GM19468 (cell line): ENCODE results near the gene PKMYT1.
A peak's percentile ranks its signal among the peaks of the same experiment; 100 is the strongest.

Experiments used
- ATAC-seq: cut with Tn5 transposase; IDR thresholded peaks from one replicate; pipeline ENCODE4 v1.9.1; 2021; ENCODE audit warnings: mild to moderate bottlenecking, moderate library complexity, moderate number of reproducible peaks; ENCODE audit not compliant: unreplicated experiment; ENCODE audit errors: extremely low read depth

PKMYT1 gene

GRCh38 chr16:2975161-2975795 is 5.0 kb downstream of the PKMYT1 start:
- no peak for ATAC-seq

- no peak for ATAC-seq
Observed at GRCh38 chr16:2974319-2975056, 5.8 kb downstream of the PKMYT1 start.

- no peak for ATAC-seq
Observed at GRCh38 chr16:2973605-2974318, 6.5 kb downstream of the PKMYT1 start.

- ATAC-seq: no peak
Observed at GRCh38 chr16:2973093-2973492, 7.2 kb downstream of the PKMYT1 start.

GRCh38 chr16:2971985-2972784 is 8.1 kb downstream of the PKMYT1 start:
- no peak for ATAC-seq

GRCh38 chr16:2971134-2971984 is 8.9 kb downstream of the PKMYT1 start:
- ATAC-seq: no peak

- ATAC-seq: no peak
Observed at GRCh38 chr16:2970563-2970962, 9.7 kb downstream of the PKMYT1 start.

- no peak for ATAC-seq
Observed at GRCh38 chr16:2969545-2970521, 10.4 kb downstream of the PKMYT1 start.

GRCh38 chr16:2968738-2969544 is 11.3 kb downstream of the PKMYT1 start, which contains the start of gene PAQR4:
Gene PAQR4, plus strand, starts transcription at chr16:2969348. Its CDS starts 327 bp downstream, at chr16:2969675.
- ATAC-seq: peak; percentile 62

- ATAC-seq: no peak
Observed at GRCh38 chr16:2968368-2968737, 11.9 kb downstream of the PKMYT1 start.

GRCh38 chr16:2967721-2968161 is 12.5 kb downstream of the PKMYT1 start:
- no peak for ATAC-seq

- no peak for ATAC-seq
Observed at GRCh38 chr16:2967211-2967631, 13.0 kb downstream of the PKMYT1 start.

- ATAC-seq: no peak
Observed at GRCh38 chr16:2966808-2967191, 13.4 kb downstream of the PKMYT1 start.

GRCh38 chr16:2966043-2966807 is 14.0 kb downstream of the PKMYT1 start:
- no peak for ATAC-seq

GRCh38 chr16:2964475-2965336 is 15.5 kb downstream of the PKMYT1 start:
- ATAC-seq: no peak
